ENCODE measurements around the gene PLAU.

Gene PLAU

DNA sequence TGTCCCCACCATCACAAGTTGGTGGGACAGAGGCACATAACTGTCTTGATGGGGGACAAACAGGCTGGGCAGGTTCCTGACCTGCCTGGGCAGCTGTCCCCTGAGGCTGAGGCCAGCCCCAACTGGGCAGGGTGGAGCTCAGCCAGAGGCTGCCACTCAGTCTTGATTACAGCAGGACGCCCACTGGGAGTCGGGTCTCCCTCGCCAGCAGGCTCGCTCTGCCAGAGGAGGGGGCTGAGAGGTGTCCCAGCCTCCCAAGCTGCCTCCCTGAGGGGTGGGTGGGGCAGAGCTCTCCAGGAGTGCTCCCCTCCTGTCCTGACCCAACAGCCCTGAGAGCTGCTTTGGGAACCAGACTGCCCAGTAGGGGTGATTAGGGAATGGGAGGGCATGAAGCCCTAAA, 34.8 kb upstream of the PLAU start:
- H2AFZ ChIP-seq (ENCODE audit: low read depth), result no peak overlapping the region
- peaks cover 4% of the 10 kb centered on the region; the same call in 1 of the 2 replicates for H3K36me3 ChIP-seq (ENCODE audit: insufficient read depth)
- H4K20me1 ChIP-seq (ENCODE audit: insufficient read depth), result 0 out of 2 replicates have a peak, but pooled peaks cover 5% of the 10 kb centered on the region
- no peak overlapping the region for H3K9ac ChIP-seq
- peaks cover 31% of the 10 kb centered on the region for H3K4me1 ChIP-seq (ENCODE audit: low read depth, poor library complexity, severe bottlenecking)
- peaks cover 23% of the 10 kb centered on the region for H3K79me2 ChIP-seq (ENCODE audit: insufficient read depth, low read depth)
- no peak overlapping the region for H3K27ac ChIP-seq
- H3K4me2 ChIP-seq, result no peak overlapping the region
- no peak overlapping the region for H3K4me3 ChIP-seq (IDR thresholded peaks at IDR 0.05; ENCODE audit: insufficient read depth, low read depth, low read length)
- H3K27me3 ChIP-seq (ENCODE audit: insufficient read depth, low read depth), result no peaks in the 10 kb centered on the region
- TF ChIP-seq, protein P1, sequence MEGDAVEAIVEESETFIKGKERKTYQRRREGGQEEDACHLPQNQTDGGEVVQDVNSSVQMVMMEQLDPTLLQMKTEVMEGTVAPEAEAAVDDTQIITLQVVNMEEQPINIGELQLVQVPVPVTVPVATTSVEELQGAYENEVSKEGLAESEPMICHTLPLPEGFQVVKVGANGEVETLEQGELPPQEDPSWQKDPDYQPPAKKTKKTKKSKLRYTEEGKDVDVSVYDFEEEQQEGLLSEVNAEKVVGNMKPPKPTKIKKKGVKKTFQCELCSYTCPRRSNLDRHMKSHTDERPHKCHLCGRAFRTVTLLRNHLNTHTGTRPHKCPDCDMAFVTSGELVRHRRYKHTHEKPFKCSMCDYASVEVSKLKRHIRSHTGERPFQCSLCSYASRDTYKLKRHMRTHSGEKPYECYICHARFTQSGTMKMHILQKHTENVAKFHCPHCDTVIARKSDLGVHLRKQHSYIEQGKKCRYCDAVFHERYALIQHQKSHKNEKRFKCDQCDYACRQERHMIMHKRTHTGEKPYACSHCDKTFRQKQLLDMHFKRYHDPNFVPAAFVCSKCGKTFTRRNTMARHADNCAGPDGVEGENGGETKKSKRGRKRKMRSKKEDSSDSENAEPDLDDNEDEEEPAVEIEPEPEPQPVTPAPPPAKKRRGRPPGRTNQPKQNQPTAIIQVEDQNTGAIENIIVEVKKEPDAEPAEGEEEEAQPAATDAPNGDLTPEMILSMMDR (conservative IDR thresholded peaks at IDR 0.05; ENCODE audit: low read depth, low read length), result no peak

DNA sequence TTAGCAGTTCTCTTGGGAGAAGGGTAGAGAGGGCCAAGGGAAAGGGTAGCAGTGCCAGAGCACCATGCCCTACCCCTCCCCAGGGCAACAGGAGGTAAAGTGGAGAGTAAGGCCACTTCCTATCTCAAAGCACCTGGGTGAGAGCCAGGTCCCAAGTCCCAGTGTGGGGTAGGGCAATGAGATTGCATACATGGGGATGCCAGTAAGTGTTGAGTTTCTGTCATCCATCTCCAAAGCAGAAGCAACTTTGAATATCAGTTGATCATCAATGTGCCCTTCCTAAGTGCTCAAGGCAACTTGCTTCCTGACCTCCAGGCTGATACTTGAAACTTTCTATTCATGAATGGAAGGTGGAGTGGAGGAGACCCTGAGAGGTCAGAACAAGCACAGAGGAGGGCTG, 34.4 kb upstream of the PLAU start:
- H3K27me3 ChIP-seq (ENCODE audit: insufficient read depth, low read depth), result no peaks in the 10 kb centered on the region
- H3K27ac ChIP-seq, result no peak overlapping the region
- TF ChIP-seq, protein P1 (conservative IDR thresholded peaks at IDR 0.05; ENCODE audit: low read depth, low read length), result no peak
- H3K79me2 ChIP-seq (ENCODE audit: insufficient read depth, low read depth), result peaks cover 19% of the 10 kb centered on the region
- no peak overlapping the region for H3K4me2 ChIP-seq
- H2AFZ ChIP-seq (ENCODE audit: low read depth), result no peak overlapping the region
- H4K20me1 ChIP-seq (ENCODE audit: insufficient read depth), result 0 out of 2 replicates have a peak, but pooled peaks cover 3% of the 10 kb centered on the region
- H3K4me3 ChIP-seq (IDR thresholded peaks at IDR 0.05; ENCODE audit: insufficient read depth, low read depth, low read length), result no peak overlapping the region
- H3K4me1 ChIP-seq (ENCODE audit: low read depth, poor library complexity, severe bottlenecking), result peaks cover 28% of the 10 kb centered on the region
- H3K9ac ChIP-seq, result no peak overlapping the region
- peaks cover 4% of the 10 kb centered on the region; the same call in 1 of the 2 replicates for H3K36me3 ChIP-seq (ENCODE audit: insufficient read depth)

DNA sequence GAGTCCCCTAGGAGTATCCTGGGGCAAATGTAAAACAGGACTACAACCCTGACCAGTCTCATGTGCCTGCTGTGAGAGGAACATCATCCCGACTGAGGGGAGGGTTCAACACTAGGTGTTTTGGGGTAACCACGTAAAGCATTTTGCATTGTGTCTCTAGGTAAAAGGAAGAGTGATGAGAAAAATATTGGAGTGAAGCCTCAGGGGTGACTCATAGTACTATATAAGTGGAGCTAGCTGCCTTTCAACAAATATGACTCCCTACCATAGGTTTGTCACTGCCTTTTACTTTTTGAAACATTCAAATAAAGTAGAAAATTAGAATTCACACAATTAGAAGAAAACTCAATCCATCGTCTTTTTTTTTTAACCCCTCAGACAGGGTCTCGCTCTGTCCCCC, 34.0 kb upstream of the PLAU start:
- no peak overlapping the region for H3K4me2 ChIP-seq
- TF ChIP-seq, protein P1 (conservative IDR thresholded peaks at IDR 0.05; ENCODE audit: low read depth, low read length), result no peak
- H3K4me1 ChIP-seq (ENCODE audit: low read depth, poor library complexity, severe bottlenecking), result peaks cover 24% of the 10 kb centered on the region
- H3K27ac ChIP-seq, result no peak overlapping the region
- H4K20me1 ChIP-seq (ENCODE audit: insufficient read depth), result no peaks in the 10 kb centered on the region
- peaks cover 15% of the 10 kb centered on the region for H3K79me2 ChIP-seq (ENCODE audit: insufficient read depth, low read depth)
- no peak overlapping the region for H3K4me3 ChIP-seq (IDR thresholded peaks at IDR 0.05; ENCODE audit: insufficient read depth, low read depth, low read length)
- H3K27me3 ChIP-seq (ENCODE audit: insufficient read depth, low read depth), result no peaks in the 10 kb centered on the region
- H3K9ac ChIP-seq, result no peak overlapping the region
- peaks cover 4% of the 10 kb centered on the region; the same call in 1 of the 2 replicates for H3K36me3 ChIP-seq (ENCODE audit: insufficient read depth)
- no peak overlapping the region for H2AFZ ChIP-seq (ENCODE audit: low read depth)

DNA sequence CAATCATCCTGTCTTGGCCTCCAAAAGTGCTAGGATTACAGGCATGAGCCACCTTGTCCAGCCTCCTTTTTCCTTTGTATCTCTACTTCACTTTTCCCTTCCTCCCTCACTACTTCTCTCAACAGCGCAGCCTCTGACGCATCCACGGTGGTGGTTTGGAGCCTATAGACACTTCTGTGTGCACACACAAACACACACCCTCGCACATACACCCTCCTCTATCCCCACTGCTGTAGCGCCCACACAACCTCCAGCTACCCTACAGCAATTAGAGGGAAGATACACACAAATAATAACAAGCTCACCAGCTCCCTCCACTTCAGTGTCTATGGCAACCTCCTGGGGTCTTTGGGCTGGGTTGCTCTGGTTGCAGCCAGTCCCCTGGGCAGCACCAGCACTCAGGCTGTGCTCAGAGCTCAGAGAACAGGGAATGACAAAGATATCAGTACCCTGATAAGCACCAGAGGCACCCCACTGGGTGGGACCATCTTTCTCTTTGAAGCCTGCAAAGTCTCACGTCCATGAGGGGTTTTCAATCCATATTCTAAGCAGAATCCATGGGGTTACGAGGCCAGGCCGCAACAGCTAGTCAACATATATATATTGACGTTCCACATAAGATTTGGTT, 33.3 kb upstream of the PLAU start:
- no peak overlapping the region for H3K4me2 ChIP-seq

More for the DNA sequence above, 33.3 kb upstream of the PLAU start:
- no peak overlapping the region for H2AFZ ChIP-seq (ENCODE audit: low read depth)
- TF ChIP-seq, protein P1 (conservative IDR thresholded peaks at IDR 0.05; ENCODE audit: low read depth, low read length), result no peak
- H4K20me1 ChIP-seq (ENCODE audit: insufficient read depth), result no peaks in the 10 kb centered on the region
- no peak overlapping the region for H3K9ac ChIP-seq
- H3K4me1 ChIP-seq (ENCODE audit: low read depth, poor library complexity, severe bottlenecking), result peaks cover 17% of the 10 kb centered on the region
- no peaks in the 10 kb centered on the region for H3K27me3 ChIP-seq (ENCODE audit: insufficient read depth, low read depth)
- H3K79me2 ChIP-seq (ENCODE audit: insufficient read depth, low read depth), result peaks cover 8% of the 10 kb centered on the region
- no peak overlapping the region for H3K27ac ChIP-seq
- H3K4me3 ChIP-seq (IDR thresholded peaks at IDR 0.05; ENCODE audit: insufficient read depth, low read depth, low read length), result no peak overlapping the region
- peaks cover under 1% of the 10 kb centered on the region; the same call in 1 of the 2 replicates for H3K36me3 ChIP-seq (ENCODE audit: insufficient read depth)
